HL-60 (cell line): ENCODE measurements around the gene PPP4R3B.

Experiments used
- DNase-seq, 2 experiments: peaks; one replicate each; pipeline ENCODE4 v3.0.0-alpha.2; 2010 to 2020; ENCODE audit warnings: low read depth in 1 of 2, low spot score in 1 of 2
- H3K27ac ChIP-seq: fragments of 250-450 bp; sonication (Bioruptor Pico); replicated peaks from 2 replicates; pipeline ENCODE4 v1.5.1; 2020; ENCODE audit warnings: mild to moderate bottlenecking, moderate library complexity
- H3K27me3 ChIP-seq: fragments of 250-450 bp; sonication (Bioruptor Pico); 2 replicates; pipeline ENCODE4 v1.5.1; 2021; ENCODE audit warnings: mild to moderate bottlenecking, moderate library complexity; ENCODE audit not compliant: insufficient read depth, poor library complexity, severe bottlenecking
- H3K4me3 ChIP-seq: replicated peaks from 2 replicates; pipeline ENCODE4 v1.5.1; 2011; ENCODE audit warnings: mild to moderate bottlenecking, control low read depth, low read length; ENCODE audit not compliant: insufficient read depth
- CTCF ChIP-seq: IDR thresholded peaks from one replicate; pipeline ENCODE4 v1.5.1; 2011; ENCODE audit warnings: low read length, control low read depth, inconsistent platforms; ENCODE audit not compliant: insufficient read depth
- GABPA ChIP-seq: IDR thresholded peaks from 2 replicates; pipeline ENCODE4 v1.6.1; 2012; ENCODE audit warnings: low read depth
- POLR2AphosphoS5 ChIP-seq: IDR thresholded peaks from 2 replicates; pipeline ENCODE4 v1.6.1; 2012; ENCODE audit warnings: low read depth
- SPI1 ChIP-seq: IDR thresholded peaks from 2 replicates; pipeline ENCODE4 v1.6.1; 2012; ENCODE audit warnings: low read depth, mild to moderate bottlenecking, borderline replicate concordance
- TF ChIP-seq, protein P1 (sequence below): IDR thresholded peaks from 2 replicates; pipeline ENCODE4 v1.6.1; 2012; ENCODE audit warnings: low read depth; ENCODE audit not compliant: insufficient replicate concordance

Gene PPP4R3B

DNA sequence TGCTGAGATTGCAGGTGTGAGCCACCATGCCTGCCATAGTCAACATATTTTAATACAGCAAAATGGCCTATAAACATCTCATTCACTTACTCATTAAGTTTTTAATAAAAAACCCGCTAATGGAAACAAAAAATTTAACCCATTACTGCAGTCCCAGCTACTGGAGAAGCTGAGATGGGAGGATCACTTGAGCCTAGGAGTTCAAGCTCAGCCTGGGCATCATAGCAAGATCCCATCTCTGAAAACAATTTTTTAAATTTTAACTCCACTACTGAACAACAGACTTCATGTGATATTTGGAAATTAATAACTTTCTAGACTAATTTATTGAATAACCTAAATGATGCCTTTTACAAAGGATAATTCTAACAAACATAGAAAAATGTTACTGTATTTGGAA is 5.4 kb downstream of the PPP4R3B start:
- DNase-seq, result no peak
- TF ChIP-seq CTCF, result no peak
- TF ChIP-seq SPI1, result no peak
- TF ChIP-seq, protein P1, sequence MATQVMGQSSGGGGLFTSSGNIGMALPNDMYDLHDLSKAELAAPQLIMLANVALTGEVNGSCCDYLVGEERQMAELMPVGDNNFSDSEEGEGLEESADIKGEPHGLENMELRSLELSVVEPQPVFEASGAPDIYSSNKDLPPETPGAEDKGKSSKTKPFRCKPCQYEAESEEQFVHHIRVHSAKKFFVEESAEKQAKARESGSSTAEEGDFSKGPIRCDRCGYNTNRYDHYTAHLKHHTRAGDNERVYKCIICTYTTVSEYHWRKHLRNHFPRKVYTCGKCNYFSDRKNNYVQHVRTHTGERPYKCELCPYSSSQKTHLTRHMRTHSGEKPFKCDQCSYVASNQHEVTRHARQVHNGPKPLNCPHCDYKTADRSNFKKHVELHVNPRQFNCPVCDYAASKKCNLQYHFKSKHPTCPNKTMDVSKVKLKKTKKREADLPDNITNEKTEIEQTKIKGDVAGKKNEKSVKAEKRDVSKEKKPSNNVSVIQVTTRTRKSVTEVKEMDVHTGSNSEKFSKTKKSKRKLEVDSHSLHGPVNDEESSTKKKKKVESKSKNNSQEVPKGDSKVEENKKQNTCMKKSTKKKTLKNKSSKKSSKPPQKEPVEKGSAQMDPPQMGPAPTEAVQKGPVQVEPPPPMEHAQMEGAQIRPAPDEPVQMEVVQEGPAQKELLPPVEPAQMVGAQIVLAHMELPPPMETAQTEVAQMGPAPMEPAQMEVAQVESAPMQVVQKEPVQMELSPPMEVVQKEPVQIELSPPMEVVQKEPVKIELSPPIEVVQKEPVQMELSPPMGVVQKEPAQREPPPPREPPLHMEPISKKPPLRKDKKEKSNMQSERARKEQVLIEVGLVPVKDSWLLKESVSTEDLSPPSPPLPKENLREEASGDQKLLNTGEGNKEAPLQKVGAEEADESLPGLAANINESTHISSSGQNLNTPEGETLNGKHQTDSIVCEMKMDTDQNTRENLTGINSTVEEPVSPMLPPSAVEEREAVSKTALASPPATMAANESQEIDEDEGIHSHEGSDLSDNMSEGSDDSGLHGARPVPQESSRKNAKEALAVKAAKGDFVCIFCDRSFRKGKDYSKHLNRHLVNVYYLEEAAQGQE, result no peak
- TF ChIP-seq POLR2AphosphoS5, result no peak
- no peak for TF ChIP-seq GABPA
- Histone ChIP-seq H3K27ac (no peak overlapping the region), H3K4me3 (no peak overlapping the region), H3K27me3 (no peaks in the 10 kb centered on the region)

- H3K27me3 ChIP-seq, result no peaks in the 10 kb centered on the region
- H3K27ac ChIP-seq, result no peak overlapping the region
- no peak for DNase-seq
- H3K4me3 ChIP-seq, result no peak overlapping the region
- TF ChIP-seq GABPA (no peak), POLR2AphosphoS5 (0 out of 2 replicates have a peak, but pooled peaks have one; percentile 32)
These were observed 6.3 kb downstream of the PPP4R3B start for GRCh38 chr2:55610954-55611743.

DNA sequence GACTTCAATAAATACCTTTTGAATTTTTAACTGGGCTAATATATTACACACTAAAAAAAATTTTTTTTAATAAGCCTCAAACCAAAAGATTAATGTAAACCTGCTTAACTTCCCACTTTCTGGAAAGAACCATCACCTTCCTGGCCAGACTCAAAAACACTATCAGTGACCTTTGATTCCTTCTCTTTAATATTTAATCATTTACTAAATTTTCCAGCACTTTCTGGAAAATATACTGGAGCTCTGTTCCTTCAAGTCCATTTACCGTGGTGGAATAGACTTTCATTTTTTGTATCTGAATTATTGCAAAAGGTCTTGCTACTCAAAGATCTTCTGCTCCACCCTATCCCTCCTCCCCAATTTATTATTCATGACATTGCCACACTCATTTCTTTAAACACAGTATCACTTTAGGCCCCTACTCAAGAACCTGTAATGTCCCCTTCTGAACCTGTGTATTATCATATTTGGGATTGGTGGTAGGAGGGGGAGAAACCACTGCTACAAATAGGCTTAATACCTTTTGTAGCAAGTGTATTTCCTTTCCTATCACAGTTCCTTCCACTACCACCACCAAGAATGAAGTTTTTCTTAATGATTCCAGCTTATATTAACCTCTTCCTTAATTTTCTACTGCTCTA is 7.4 kb downstream of the PPP4R3B start:
- Histone ChIP-seq H3K27ac (no peak overlapping the region; the same call in 1 of the 2 replicates), H3K4me3 (no peak overlapping the region), H3K27me3 (no peaks in the 10 kb centered on the region)
- TF ChIP-seq, protein P1, result no peak
- no peak for TF ChIP-seq SPI1
- TF ChIP-seq GABPA, result no peak
- TF ChIP-seq CTCF, result no peak
- TF ChIP-seq POLR2AphosphoS5, result no peak
- no peak for DNase-seq

GRCh38 chr2:55609193-55609794 is 8.1 kb downstream of the PPP4R3B start:
- TF ChIP-seq GABPA (no peak), POLR2AphosphoS5 (no peak), CTCF (no peak), SPI1 (no peak)
- TF ChIP-seq, protein P1, result no peak

More at GRCh38 chr2:55609193-55609794, 8.1 kb downstream of the PPP4R3B start:
- H3K4me3 ChIP-seq, result no peak overlapping the region
- H3K27ac ChIP-seq, result no peak overlapping the region
- H3K27me3 ChIP-seq, result no peaks in the 10 kb centered on the region
- no peak for DNase-seq
